22Rv1 (cell line): ENCODE measurements around the gene TTC13.

Experiments used
- H3K27ac ChIP-seq: fragments of 450-650 bp; 2 replicates; pipeline ENCODE4 v1.5.1; 2017
- ZFX ChIP-seq: fragments of 450-650 bp; IDR thresholded peaks from 2 replicates; pipeline ENCODE4 v1.6.1; 2017; ENCODE audit warnings: antibody characterized with exemption, borderline replicate concordance
- TF ChIP-seq, protein P1 (sequence below): fragments of 450-650 bp; IDR thresholded peaks from 2 replicates; pipeline ENCODE4 v1.5.1; 2017; ENCODE audit warnings: mild to moderate bottlenecking

Gene TTC13

DNA sequence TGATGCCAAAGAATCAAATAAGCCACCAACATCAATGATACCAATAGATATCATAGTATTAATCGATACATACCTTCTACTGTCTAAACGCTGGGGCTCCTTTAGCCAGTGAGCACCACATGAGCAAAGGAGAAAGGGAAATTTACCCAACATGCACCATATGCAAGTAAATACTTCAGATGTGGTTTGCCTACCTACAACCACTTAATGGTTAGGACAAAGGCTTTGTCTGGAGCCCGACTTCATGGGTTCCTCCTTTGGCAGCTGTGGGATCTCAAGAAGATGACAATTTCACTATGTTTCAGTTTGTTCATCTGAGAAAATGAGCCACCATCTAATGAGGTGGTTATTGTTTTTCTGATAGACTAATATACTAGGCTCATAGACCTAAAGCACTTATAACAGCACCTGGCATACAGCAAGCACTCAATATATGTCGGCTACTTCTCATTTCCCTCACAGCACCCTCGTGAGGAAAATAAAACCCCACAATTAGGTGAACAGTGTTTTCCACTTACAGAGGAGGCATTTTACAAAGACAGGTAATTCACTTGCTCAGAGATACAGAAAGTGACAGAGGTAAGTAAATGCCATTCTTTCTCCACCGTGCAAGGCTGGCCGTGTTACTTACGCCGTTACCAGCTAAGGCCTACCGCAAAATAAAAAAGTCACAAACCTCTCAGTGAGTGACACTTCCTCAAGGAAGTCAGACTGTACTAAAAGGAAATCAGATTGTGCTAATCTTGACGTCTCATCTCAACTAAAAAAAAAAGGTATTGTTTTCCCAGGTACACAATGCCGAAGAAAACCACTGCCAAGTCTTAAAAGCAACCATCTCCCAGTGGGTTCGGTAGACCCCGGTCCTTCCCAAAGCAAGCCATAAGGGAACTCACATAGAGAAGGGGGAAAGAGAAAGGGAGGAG lies 1.6 kb downstream of the TTC13 start:
- TF ChIP-seq, protein P1, sequence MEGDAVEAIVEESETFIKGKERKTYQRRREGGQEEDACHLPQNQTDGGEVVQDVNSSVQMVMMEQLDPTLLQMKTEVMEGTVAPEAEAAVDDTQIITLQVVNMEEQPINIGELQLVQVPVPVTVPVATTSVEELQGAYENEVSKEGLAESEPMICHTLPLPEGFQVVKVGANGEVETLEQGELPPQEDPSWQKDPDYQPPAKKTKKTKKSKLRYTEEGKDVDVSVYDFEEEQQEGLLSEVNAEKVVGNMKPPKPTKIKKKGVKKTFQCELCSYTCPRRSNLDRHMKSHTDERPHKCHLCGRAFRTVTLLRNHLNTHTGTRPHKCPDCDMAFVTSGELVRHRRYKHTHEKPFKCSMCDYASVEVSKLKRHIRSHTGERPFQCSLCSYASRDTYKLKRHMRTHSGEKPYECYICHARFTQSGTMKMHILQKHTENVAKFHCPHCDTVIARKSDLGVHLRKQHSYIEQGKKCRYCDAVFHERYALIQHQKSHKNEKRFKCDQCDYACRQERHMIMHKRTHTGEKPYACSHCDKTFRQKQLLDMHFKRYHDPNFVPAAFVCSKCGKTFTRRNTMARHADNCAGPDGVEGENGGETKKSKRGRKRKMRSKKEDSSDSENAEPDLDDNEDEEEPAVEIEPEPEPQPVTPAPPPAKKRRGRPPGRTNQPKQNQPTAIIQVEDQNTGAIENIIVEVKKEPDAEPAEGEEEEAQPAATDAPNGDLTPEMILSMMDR, result no peak
- TF ChIP-seq ZFX, result no peak
- peak overlapping the region; percentile 80 for H3K27ac ChIP-seq

DNA sequence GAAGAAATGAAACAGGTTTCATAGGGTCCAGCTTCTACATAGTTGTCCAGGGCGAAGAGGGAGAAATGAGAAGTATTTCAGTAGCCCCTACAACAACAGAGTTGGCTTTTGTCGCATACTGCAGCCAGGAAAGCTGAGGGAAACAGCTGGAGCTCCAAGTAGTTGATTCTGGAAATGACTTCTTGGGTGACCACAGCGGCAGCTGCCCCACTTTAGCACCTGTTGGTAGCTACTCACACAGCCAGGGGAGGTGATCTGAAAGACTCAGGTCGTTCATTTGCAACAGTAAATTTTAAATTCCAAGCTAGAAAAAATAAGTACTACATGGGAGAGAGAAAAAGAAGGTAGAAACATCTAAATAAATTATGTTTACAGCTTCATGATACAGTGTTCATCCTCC lies 2.3 kb downstream of the TTC13 start:
- TF ChIP-seq, protein P1, result no peak
- TF ChIP-seq ZFX, result no peak
- no peak overlapping the region for H3K27ac ChIP-seq

DNA sequence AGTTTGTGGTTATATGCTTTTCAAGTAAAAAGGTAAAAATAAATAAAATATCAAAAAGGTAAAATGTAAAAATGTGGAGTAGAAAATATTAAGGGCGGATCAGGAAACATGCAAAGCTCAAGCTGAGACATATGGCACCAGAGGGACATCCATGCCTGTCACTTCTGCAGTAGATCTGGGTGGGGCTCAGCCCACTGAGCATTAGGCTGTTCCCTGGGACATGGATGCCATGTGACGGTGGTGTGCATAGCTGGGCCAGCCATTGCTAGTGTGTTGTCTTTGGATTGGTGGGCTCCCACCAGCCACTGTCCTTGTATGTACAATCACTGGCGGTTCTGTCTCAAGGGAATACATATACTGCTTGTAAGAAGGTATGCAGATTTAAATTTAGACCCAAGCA lies 3.0 kb downstream of the TTC13 start:
- TF ChIP-seq ZFX, result no peak
- TF ChIP-seq, protein P1, result no peak
- H3K27ac ChIP-seq, result no peak overlapping the region

DNA sequence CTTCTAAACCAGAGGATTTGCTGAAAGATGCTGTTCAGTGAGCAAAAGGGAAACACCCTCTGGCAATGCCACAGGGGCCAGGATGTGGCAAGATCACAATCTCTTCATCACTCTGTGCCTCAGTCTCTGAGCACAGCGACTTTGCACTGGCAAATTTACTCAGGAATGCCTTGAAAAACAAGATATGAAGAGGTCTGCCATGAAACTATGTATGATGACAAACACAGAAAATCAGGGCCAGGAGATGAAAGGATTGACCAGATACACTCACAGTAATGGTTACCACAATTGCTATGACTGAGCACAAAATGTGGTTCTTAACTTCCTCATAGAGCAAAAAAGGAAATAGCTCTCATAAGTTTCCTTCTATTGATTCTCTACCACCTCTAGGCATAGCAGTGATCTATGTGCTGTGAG lies 5.8 kb downstream of the TTC13 start:
- no peak overlapping the region for H3K27ac ChIP-seq

DNA sequence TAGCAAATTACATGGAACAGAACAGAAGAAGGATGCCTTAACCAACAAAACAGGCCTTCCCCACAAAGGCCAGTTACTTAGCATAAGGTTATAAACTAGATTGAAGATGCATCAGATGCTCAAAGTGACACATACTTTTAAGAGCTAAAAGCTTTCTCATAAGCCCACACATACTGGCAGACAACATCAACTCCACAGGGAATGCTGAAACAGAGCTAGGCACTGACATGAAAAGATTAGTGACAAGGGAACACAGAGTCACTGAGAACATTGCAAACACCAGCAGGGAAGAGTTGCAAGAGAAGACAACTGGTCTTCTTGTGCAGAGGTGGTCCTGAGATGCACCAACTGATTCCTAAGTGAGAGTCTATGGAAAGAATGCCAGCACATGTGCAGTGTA lies 6.9 kb downstream of the TTC13 start:
- no peak overlapping the region for H3K27ac ChIP-seq
- TF ChIP-seq ZFX, result no peak
- TF ChIP-seq, protein P1, result no peak

More for the DNA sequence above, 5.8 kb downstream of the TTC13 start:
- TF ChIP-seq, protein P1, result no peak
- no peak for TF ChIP-seq ZFX

DNA sequence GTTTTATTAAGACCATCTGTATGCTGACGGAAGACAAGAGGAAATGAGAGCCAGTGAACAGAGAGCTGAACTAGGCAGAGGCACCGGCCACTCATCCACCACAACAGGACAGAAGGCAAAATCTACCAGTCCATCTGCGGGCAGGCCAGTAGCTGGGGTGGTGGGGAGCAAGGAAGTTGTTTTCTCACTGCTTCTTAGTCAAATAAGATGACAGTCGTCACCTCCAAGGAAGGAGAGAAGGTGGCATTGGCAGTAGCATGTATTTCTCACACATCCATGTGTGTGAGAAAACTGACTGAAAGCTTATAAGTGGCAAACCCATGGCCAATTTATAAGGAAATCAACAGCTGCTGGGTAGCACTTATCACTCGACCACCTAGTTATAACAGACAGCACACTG lies 8.2 kb downstream of the TTC13 start:
- H3K27ac ChIP-seq, result no peak overlapping the region
- no peak for TF ChIP-seq ZFX
- TF ChIP-seq, protein P1, result no peak

DNA sequence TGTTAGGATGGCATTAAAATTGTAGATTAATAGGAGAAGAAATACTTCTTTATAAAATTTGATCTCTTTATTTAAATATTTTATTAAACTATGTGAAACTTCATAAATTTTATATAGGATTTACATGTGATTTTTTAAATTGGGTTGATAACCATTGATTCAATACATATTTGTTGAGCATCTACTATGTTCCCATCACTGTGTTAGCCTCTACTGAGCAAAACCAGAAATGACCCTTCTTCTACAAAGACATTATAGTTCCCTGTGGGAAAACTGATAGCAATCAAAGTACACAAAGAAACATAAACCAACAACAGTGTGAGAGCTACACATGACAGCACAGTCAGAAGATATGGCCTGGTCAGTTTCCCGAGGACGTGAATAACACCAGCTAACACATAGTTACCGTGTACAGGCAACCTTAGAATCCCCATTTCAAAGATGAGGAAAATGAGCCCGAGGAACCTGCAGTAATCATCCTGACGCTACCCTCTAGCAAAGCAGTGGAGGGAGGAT lies 12.2 kb downstream of the TTC13 start:
- TF ChIP-seq, protein P1, result no peak
- no peak for TF ChIP-seq ZFX

More for the DNA sequence above, 12.2 kb downstream of the TTC13 start:
- H3K27ac ChIP-seq, result no peak overlapping the region
